GM12873 (cell line): Measurements from ENCODE around the gene ALLC.

Experiments used
- TF ChIP-seq, protein P1 (sequence below): IDR thresholded peaks from 2 replicates; pipeline ENCODE4 v1.5.1; 2012; ENCODE audit warnings: low read depth, mild to moderate bottlenecking, moderate library complexity, low read length, control low read depth; ENCODE audit not compliant: insufficient read depth; ENCODE audit errors: missing control alignments

ALLC gene

GRCh38 chr2:3730646-3731045 is 72.6 kb downstream of the ALLC start:
- TF ChIP-seq, protein P1, sequence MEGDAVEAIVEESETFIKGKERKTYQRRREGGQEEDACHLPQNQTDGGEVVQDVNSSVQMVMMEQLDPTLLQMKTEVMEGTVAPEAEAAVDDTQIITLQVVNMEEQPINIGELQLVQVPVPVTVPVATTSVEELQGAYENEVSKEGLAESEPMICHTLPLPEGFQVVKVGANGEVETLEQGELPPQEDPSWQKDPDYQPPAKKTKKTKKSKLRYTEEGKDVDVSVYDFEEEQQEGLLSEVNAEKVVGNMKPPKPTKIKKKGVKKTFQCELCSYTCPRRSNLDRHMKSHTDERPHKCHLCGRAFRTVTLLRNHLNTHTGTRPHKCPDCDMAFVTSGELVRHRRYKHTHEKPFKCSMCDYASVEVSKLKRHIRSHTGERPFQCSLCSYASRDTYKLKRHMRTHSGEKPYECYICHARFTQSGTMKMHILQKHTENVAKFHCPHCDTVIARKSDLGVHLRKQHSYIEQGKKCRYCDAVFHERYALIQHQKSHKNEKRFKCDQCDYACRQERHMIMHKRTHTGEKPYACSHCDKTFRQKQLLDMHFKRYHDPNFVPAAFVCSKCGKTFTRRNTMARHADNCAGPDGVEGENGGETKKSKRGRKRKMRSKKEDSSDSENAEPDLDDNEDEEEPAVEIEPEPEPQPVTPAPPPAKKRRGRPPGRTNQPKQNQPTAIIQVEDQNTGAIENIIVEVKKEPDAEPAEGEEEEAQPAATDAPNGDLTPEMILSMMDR: no peak

DNA sequence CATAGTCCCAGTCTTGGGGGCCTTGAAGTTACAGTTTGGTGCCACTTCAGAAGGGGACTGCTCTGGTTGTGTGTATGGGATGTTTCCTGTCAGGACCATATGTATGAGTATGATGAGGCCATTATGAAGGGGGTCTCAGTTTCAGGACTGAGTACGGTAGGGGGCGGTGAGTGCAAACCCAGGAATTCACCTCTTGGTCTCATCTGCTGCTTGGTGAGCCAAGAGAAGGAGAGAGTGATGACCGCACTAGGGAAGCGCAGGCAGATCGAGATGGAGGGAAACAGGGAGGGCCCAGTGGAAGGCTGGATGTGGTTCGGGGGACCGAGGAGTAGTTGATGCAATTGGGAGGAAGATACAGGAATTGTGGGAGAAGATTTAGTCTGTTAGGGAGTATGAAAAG is 73.8 kb downstream of the ALLC start:
- TF ChIP-seq, protein P1: no peak

GRCh38 chr2:3736112-3736511 is 78.1 kb downstream of the ALLC start:
- TF ChIP-seq, protein P1: no peak

DNA sequence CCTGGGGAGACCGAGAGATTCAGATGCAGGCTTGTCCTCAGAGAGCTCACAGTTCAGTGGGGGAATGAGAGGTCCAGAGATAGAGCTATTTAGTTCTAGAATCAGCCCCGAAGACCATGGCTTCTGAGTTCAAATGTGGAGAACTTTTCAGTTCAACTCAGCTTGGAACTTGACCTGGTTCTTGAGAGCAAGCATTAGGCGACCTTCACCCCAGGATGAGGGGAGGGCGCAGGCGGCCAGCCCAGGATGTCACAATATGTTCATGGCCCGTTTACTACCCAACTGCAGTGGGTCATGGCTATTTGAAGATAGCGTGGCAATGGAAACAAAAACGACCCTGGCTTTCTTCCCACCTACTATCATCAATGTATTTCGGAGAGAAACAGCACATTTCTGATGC is 79.1 kb downstream of the ALLC start:
- TF ChIP-seq, protein P1: no peak

DNA sequence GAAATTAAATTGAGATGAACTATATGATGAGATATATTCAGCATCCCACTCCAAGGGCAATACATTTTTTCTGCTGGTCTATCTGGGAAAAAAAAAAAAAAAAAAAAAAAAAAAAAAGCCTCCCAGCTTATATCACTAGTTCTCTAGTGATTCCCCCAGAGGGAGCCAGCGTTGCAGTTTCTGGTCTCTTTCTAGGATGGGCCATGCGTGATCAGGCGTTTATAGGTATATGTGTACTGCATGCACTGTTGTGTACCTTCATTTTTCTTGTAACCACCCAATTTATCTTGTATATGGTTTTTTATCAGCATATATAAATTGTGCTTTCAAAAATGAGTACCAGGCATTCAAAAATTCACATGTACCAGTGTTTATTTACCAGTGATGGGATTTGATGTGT is 80.5 kb downstream of the ALLC start:
- TF ChIP-seq, protein P1: peak; percentile 42

DNA sequence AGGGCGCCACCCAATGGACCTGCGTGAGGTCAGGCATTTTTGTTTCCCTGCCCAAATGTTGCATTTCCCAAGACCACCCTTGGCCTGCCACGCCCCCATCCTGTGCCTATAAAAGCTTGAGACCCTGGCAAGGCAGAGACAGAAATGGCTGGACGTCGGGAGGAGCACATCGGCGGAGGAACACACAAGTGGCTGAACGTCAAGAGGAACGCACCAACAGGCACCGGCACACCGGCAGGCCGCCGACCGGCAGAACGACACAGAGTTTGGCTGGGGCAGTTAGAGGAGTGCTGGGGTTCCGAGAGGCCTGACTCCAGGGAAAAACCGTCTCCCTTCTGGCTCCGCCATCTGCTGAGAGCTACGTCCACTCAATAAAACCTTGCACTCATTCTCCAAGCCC is 81.3 kb downstream of the ALLC start:
- TF ChIP-seq, protein P1: no peak

DNA sequence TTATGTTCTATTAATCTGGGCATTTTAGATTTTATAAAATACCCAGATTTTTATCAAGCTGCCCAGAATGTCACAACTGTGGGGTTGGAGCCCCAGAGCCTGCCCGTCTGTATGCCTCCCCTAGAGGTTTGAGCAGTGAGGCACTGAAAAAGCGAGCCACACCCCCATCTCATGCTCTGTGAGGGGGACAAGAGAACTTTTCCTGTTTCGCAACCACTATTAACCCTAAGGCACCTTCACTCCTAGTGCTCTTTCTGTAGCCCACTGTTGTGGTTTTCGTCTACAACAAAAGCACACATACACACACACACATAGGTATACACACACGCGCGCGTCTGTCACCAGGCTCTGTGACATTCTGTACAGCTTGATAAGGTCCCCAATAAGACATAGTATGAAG is 83.4 kb downstream of the ALLC start:
- TF ChIP-seq, protein P1: no peak
